Sigmoid colon (tissue), 4 donors: ENCODE measurements around the gene POFUT1.

Source experiments
- CTCF ChIP-seq, 4 experiments: fragments of 450-650 bp in 3 of 4; fragments of 200-600 bp in 1 of 4; IDR thresholded peaks; one replicate each; pipeline ENCODE4 v1.5.1; 2016 to 2019; ENCODE audit warnings: antibody characterized with exemption in 4 of 4, mild to moderate bottlenecking in 3 of 4, moderate library complexity in 2 of 4
- POLR2A ChIP-seq, 2 donors: fragments of 450-650 bp; IDR thresholded peaks; one replicate each; pipeline ENCODE4 v1.6.1; 2016; ENCODE audit warnings: antibody characterized with exemption in 2 of 2, mild to moderate bottlenecking in 2 of 2, moderate library complexity in 2 of 2
- POLR2AphosphoS5 ChIP-seq, 4 donors: sonication (generic); formaldehyde crosslinking; IDR thresholded peaks; one replicate each; pipeline ENCODE4 v1.6.1; 2017; ENCODE audit warnings: antibody characterized with exemption in 4 of 4

GRCh38 chr20:32183947-32184635 lies 23.6 kb upstream of the POFUT1 start:
- TF ChIP-seq POLR2AphosphoS5 (IDR thresholded peaks at IDR 0.05) (no peak), CTCF (IDR thresholded peaks at IDR 0.05) (no peak), POLR2A (IDR thresholded peaks at IDR 0.05) (no peak)
